HCT116 (cell line): Measurements from ENCODE around the gene CFAP99. TPM values are rescaled to one million over a fixed set of nuclear protein-coding genes. Genes with fewer than 3 reads are reported as not detected.

Experiments used
- ATAC-seq: fragments of 200-7000 bp; cut with Tn5 transposase; 2 replicates; pipeline ENCODE4 v1.9.1; 2020; ENCODE audit warnings: mild to moderate bottlenecking, moderate library complexity
- BruUV-seq: library from RNA; stranded (reverse); fragments of 400-500 nt; replicated peaks from 2 replicates; lab custom pipeline; 2021; lab: Mats Ljungman, UMichigan
- CTCF ChIA-PET: fragments of 300-600 bp; sonication (Branson Sonifier 250); formaldehyde crosslinking; loops from one replicate; lab custom pipeline; 2021; ENCODE audit warnings: antibody characterized with exemption; lab: Charles Lee
- POLR2A ChIA-PET: fragments of 300-600, 350-600 bp; sonication (Branson Sonifier 250); formaldehyde crosslinking; loops from one replicate; lab custom pipeline; 2021; ENCODE audit warnings: antibody characterized with exemption; lab: Charles Lee
- RAD21 ChIA-PET, 2 experiments: fragments of 300-600 bp; sonication (Branson Sonifier 250); formaldehyde crosslinking; loops; one replicate each; lab custom pipeline; 2023; ENCODE audit warnings: low total read pairs in 2 of 2; ENCODE audit not compliant: uncharacterized antibody in 2 of 2, unreplicated experiment in 2 of 2, low non-redundant PET in 1 of 2; lab: Charles Lee
- DNase-seq: peaks from one replicate; pipeline ENCODE4 v3.0.0-alpha.2; 2010; ENCODE audit warnings: low read depth, low spot score
- H2AFZ ChIP-seq: fragments of 200-600 bp; shearing (Covaris generic), sonication (generic); 2 replicates; pipeline ENCODE4 v1.6.1; 2017; ENCODE audit warnings: low read depth, mixed run types, mixed read lengths, antibody characterized with exemption, low read length; ENCODE audit not compliant: poor library complexity, severe bottlenecking
- H3K27ac ChIP-seq: 2 replicates; pipeline ENCODE4 v1.5.1; 2012; ENCODE audit warnings: low read depth, low read length
- H3K27me3 ChIP-seq: fragments of 200-600 bp; sonication (generic); 2 replicates; pipeline ENCODE4 v1.6.1; 2016; ENCODE audit warnings: mixed run types, low read length, mixed read lengths; ENCODE audit not compliant: insufficient read depth
- H3K36me3 ChIP-seq, 2 experiments: fragments of 200-500 bp in 1 of 2; fragments of 200-600 bp in 1 of 2; sonication (Bioruptor generic) in 1 of 2; sonication (generic) in 1 of 2; 2 replicates each; pipeline versions ENCODE4 v1.5.1 to v1.6.1; 2014 to 2016; ENCODE audit warnings: low read length in 2 of 2, inconsistent platforms in 1 of 2, mixed read lengths in 1 of 2, mixed run types in 1 of 2; ENCODE audit not compliant: insufficient read depth in 2 of 2, control insufficient read depth in 1 of 2
- H3K4me1 ChIP-seq, 2 experiments: fragments of 200-600 bp in 1 of 2; sonication (generic) in 1 of 2; 2 replicates each; pipeline versions ENCODE4 v1.5.1 to v1.6.1; 2012 to 2017; ENCODE audit warnings: low read length in 2 of 2, inconsistent platforms in 1 of 2, mild to moderate bottlenecking in 1 of 2, mixed read lengths in 1 of 2, mixed run types in 1 of 2, moderate library complexity in 1 of 2; ENCODE audit not compliant: insufficient read depth in 2 of 2, control insufficient read depth in 1 of 2
- H3K4me2 ChIP-seq: fragments of 200-600 bp; sonication (generic); 2 replicates; pipeline ENCODE4 v1.6.1; 2017; ENCODE audit warnings: mixed run types, low read length, mixed read lengths
- H3K4me3 ChIP-seq, 2 experiments: fragments of 200-600 bp in 1 of 2; sonication (generic) in 1 of 2; replicated peaks in 1 of 2; 2 replicates each; pipeline ENCODE4 v1.5.1; 2011 to 2016; ENCODE audit warnings: low read length in 2 of 2, control low read depth in 1 of 2, low read depth in 1 of 2, mild to moderate bottlenecking in 1 of 2, mixed read lengths in 1 of 2, mixed run types in 1 of 2
- H3K79me2 ChIP-seq: fragments of 200-600 bp; sonication (generic); 2 replicates; pipeline ENCODE4 v1.6.1; 2017; ENCODE audit warnings: mild to moderate bottlenecking, mixed run types, low read length, moderate library complexity, mixed read lengths; ENCODE audit not compliant: insufficient read depth
- H3K9ac ChIP-seq: fragments of 200-600 bp; sonication (generic); 2 replicates; pipeline ENCODE4 v1.6.1; 2016; ENCODE audit warnings: low read length, mixed read lengths
- H3K9me2 ChIP-seq: fragments of 200-600 bp; sonication (generic), shearing (Covaris generic); 2 replicates; pipeline ENCODE4 v1.6.1; 2017; ENCODE audit warnings: mixed run types, mild to moderate bottlenecking, moderate library complexity; ENCODE audit not compliant: insufficient read depth
- H3K9me3 ChIP-seq, 2 experiments: fragments of 200-500 bp in 1 of 2; fragments of 200-600 bp in 1 of 2; sonication (Bioruptor generic) in 1 of 2; sonication (generic) in 1 of 2; 2 replicates each; pipeline ENCODE4 v1.6.1; 2014 to 2017; ENCODE audit warnings: low read length in 2 of 2, mixed read lengths in 2 of 2, inconsistent platforms in 1 of 2, low read depth in 1 of 2, mild to moderate bottlenecking in 1 of 2, mixed run types in 1 of 2, moderate library complexity in 1 of 2; ENCODE audit not compliant: control insufficient read depth in 1 of 2, insufficient read depth in 1 of 2
- H4K20me1 ChIP-seq: fragments of 200-600 bp; sonication (generic), shearing (Covaris generic); 2 replicates; pipeline ENCODE4 v1.6.1; 2017; ENCODE audit warnings: mixed run types, mild to moderate bottlenecking, moderate library complexity; ENCODE audit not compliant: insufficient read depth
- ATF3 ChIP-seq: IDR thresholded peaks from 2 replicates; pipeline ENCODE4 v1.6.1; 2012
- CBX3 ChIP-seq: IDR thresholded peaks from 2 replicates; pipeline ENCODE4 v1.6.1; 2012; ENCODE audit warnings: low read depth
- CEBPB ChIP-seq: IDR thresholded peaks from 2 replicates; pipeline ENCODE4 v1.6.1; 2012; ENCODE audit warnings: low read depth
- EGR1 ChIP-seq: IDR thresholded peaks from 2 replicates; pipeline ENCODE4 v1.6.1; 2012; ENCODE audit warnings: low read depth
- EZH2 ChIP-seq: fragments of 200-600 bp; sonication (generic); IDR thresholded peaks from 2 replicates; pipeline ENCODE4 v1.6.1; 2017; ENCODE audit warnings: antibody characterized with exemption, mixed run types
- EZH2phosphoT487 ChIP-seq: fragments of 200-600 bp; IDR thresholded peaks from 2 replicates; pipeline ENCODE4 v1.6.1; 2018; ENCODE audit warnings: antibody characterized with exemption, borderline replicate concordance
- FOSL1 ChIP-seq: IDR thresholded peaks from 2 replicates; pipeline ENCODE4 v1.6.1; 2012; ENCODE audit warnings: low read depth
- JUND ChIP-seq: IDR thresholded peaks from 2 replicates; pipeline ENCODE4 v1.6.1; 2012
- MAX ChIP-seq: IDR thresholded peaks from 2 replicates; pipeline ENCODE4 v1.6.1; 2012
- POLR2A ChIP-seq: IDR thresholded peaks from 2 replicates; pipeline ENCODE4 v1.7.0; 2011; ENCODE audit warnings: borderline replicate concordance; ENCODE audit not compliant: insufficient read depth, insufficient read length; ENCODE audit errors: extremely low read depth
- RAD21 ChIP-seq: IDR thresholded peaks from 2 replicates; pipeline ENCODE4 v1.6.1; 2012; ENCODE audit warnings: low read depth, mild to moderate bottlenecking
- SIN3A ChIP-seq: IDR thresholded peaks from 2 replicates; pipeline ENCODE4 v1.6.1; 2012; ENCODE audit warnings: low read depth
- SP1 ChIP-seq: IDR thresholded peaks from 2 replicates; pipeline ENCODE4 v1.6.1; 2012; ENCODE audit warnings: low read depth
- SRF ChIP-seq: IDR thresholded peaks from 2 replicates; pipeline ENCODE4 v1.6.1; 2012; ENCODE audit warnings: low read depth
- ZFX ChIP-seq: fragments of 450-650 bp; IDR thresholded peaks from 2 replicates; pipeline ENCODE4 v1.6.1; 2017
- intact Hi-C: fragments of 100-400 bp; cut with micrococcal nuclease; formaldehyde crosslinking; loops from 2 replicates; pipeline ENCODE4 v1.10.0; 2022
- total RNA-seq: library from RNA; stranded (reverse); gene quantifications from one replicate; pipeline ENCODE4 v1.2.1, GENCODE V29; 2021; ENCODE audit not compliant: unreplicated experiment

CFAP99 gene
- total RNA-seq, 1 experiment from 2014 or later, result 0.42 TPM

DNA sequence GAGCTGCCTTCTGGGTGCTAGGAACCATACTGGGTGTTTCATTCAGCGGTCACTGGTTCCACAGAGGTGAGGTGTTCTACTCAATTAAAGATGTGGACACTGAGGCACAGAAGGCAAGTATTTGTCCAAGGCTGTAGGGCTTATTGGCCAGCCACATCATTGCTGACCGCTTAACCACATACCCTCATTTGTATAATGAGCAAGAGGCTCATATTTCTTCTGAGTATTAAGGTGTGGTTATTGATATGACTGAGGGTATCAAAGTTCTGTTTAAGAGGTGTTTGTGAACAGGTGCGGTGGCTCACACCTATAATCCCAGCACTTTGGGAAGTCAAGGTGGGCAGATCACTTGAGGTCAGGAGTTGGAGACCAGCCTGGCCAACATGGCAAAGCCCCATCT is 64.5 kb downstream of the CFAP99 start:
- CTCF ChIA-PET, result no interaction called here
- TF ChIP-seq SP1 (no peak), EZH2 (no peak), SIN3A (no peak), CEBPB (no peak), JUND (no peak), RAD21 (no peak), SRF (no peak), CBX3 (no peak), MAX (no peak), FOSL1 (no peak), EGR1 (no peak)
- Histone ChIP-seq H3K27me3 (no peaks in the 10 kb centered on the region), H2AFZ (no peak overlapping the region), H4K20me1 (peaks cover 40% of the 10 kb centered on the region; the same call in 1 of the 2 replicates), H3K9ac (no peak overlapping the region), H3K4me1 (no peaks in the 10 kb centered on the region), H3K79me2 (peaks cover 100% of the 10 kb centered on the region), H3K4me2 (no peak overlapping the region), H3K9me2 (no peaks in the 10 kb centered on the region), H3K36me3 (peaks cover 0 to 5% of the 10 kb centered on the region in 2 experiments; a peak in 1 of 4 replicates), H3K4me3 (no peak overlapping the region), H3K9me3 (no peaks in the 10 kb centered on the region), H3K27ac (no peak overlapping the region)
- ATAC-seq, result no peak
- BruUV-seq, result no TSS peak
- POLR2A ChIA-PET, result no interaction called here
- intact Hi-C loops, result no loop called here
- RAD21 ChIA-PET, result no interaction called here
- no peak for DNase-seq

DNA sequence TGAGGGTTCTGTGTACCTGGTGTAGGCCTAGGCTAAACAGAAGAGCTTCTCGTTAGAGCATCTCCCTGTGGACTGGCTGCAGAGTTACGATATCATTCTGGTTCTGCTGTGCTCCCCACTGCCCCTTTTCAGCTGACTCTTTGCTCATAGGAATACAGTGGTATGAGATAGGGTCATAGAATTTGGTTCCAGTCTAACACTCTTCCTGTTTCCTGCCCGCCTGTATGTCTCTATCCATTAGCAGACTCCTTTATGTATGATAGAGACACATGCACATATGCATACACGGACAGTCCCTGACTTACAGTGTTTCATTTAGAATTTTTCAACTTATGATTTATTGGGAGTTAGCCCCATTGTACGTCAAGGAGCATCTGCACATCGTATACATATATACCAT is 65.4 kb downstream of the CFAP99 start:
- Histone ChIP-seq H3K4me1 (no peaks in the 10 kb centered on the region), H3K9me3 (no peaks in the 10 kb centered on the region), H4K20me1 (peaks cover 40% of the 10 kb centered on the region; the same call in 1 of the 2 replicates), H3K9me2 (no peaks in the 10 kb centered on the region)
- no peak for ATAC-seq
- POLR2A ChIA-PET, result no interaction called here
- TF ChIP-seq EZH2 (no peak), SIN3A (no peak), POLR2A (no peak), FOSL1 (no peak), RAD21 (no peak), CEBPB (no peak), EZH2phosphoT487 (no peak), CBX3 (no peak), EGR1 (no peak), ATF3 (no peak), JUND (no peak), ZFX (no peak), SRF (no peak)
- TF ChIP-seq, all 23 proteins: peak for 0
- RAD21 ChIA-PET, result no interaction called here
- Histone ChIP-seq H3K36me3 (peaks cover 0 to 10% of the 10 kb centered on the region in 2 experiments; a peak in 1 of 4 replicates), H3K9ac (no peak overlapping the region), H3K79me2 (peaks cover 100% of the 10 kb centered on the region), H2AFZ (no peak overlapping the region), H3K27me3 (no peaks in the 10 kb centered on the region), H3K4me3 (no peak overlapping the region), H3K27ac (no peak overlapping the region), H3K4me2 (no peak overlapping the region)
- intact Hi-C loops, result no loop called here
- no TSS peak for BruUV-seq
- CTCF ChIA-PET, result no interaction called here
- no peak for DNase-seq
